HepG2 (cell line): ENCODE results near the gene SNRNP25. TPM values are rescaled to one million over a fixed set of nuclear protein-coding genes. Genes with fewer than 3 reads are reported as not detected.

Source experiments
- ATF7-NPFF ChIP-seq: sonication (generic); formaldehyde crosslinking; IDR thresholded peaks from 2 replicates; pipeline ENCODE4 v1.8.1; 2023; ENCODE audit warnings: mild to moderate bottlenecking, low read depth, missing genetic modification reagents, moderate library complexity
- DMAP1 ChIP-seq: IDR thresholded peaks from 2 replicates; pipeline ENCODE4 v1.6.1; 2016
- ELF4 ChIP-seq: sonication (generic); formaldehyde crosslinking; IDR thresholded peaks from 2 replicates; pipeline ENCODE4 v1.5.0; 2020; ENCODE audit warnings: missing genetic modification reagents, mild to moderate bottlenecking, moderate library complexity, borderline replicate concordance
- HNF4G ChIP-seq, 2 experiments: sonication (generic) in 1 of 2; formaldehyde crosslinking in 1 of 2; IDR thresholded peaks; 2 replicates each; pipeline versions ENCODE4 v1.4.0 to v1.6.1; 2011 to 2020; ENCODE audit warnings: borderline replicate concordance in 2 of 2, low read depth in 2 of 2, mild to moderate bottlenecking in 2 of 2, low read length in 1 of 2, missing genetic modification reagents in 1 of 2, moderate library complexity in 1 of 2
- KLF9 ChIP-seq: IDR thresholded peaks from 2 replicates; pipeline ENCODE4 v1.6.1; 2016; ENCODE audit warnings: low read depth
- LCORL ChIP-seq, 2 experiments: fragments of 450-650 bp in 1 of 2; sonication (generic) in 1 of 2; formaldehyde crosslinking in 1 of 2; IDR thresholded peaks; 2 replicates each; pipeline versions ENCODE4 v1.5.0 to v1.6.1; 2017 to 2020; ENCODE audit warnings: antibody characterized with exemption in 1 of 2, missing genetic modification reagents in 1 of 2
- MTF1 ChIP-seq: sonication (generic); formaldehyde crosslinking; IDR thresholded peaks from 2 replicates; pipeline ENCODE4 v1.5.0; 2020; ENCODE audit warnings: missing genetic modification reagents
- PCBP1 ChIP-seq: fragments of 200-400 bp; formaldehyde crosslinking; IDR thresholded peaks from 2 replicates; pipeline ENCODE4 v1.6.1; 2017; ENCODE audit warnings: mild to moderate bottlenecking, low read depth, low read length, borderline replicate concordance
- SAFB2 ChIP-seq: sonication (generic); formaldehyde crosslinking; IDR thresholded peaks from 2 replicates; pipeline ENCODE4 v1.5.1; 2020; ENCODE audit warnings: missing genetic modification reagents, low read depth, mild to moderate bottlenecking, borderline replicate concordance
- SOX5 ChIP-seq: IDR thresholded peaks from 2 replicates; pipeline ENCODE4 v1.6.1; 2016; ENCODE audit warnings: borderline replicate concordance
- U2AF1 ChIP-seq: fragments of 200-400 bp; formaldehyde crosslinking; optimal IDR thresholded peaks from 2 replicates; pipeline ENCODE3; 2017; ENCODE audit warnings: mild to moderate bottlenecking, low read depth, low read length
- ZMYM2 ChIP-seq: sonication (generic); formaldehyde crosslinking; IDR thresholded peaks from 2 replicates; pipeline ENCODE4 v1.8.0; 2022; ENCODE audit warnings: mild to moderate bottlenecking, missing genetic modification reagents
- ZNF10 ChIP-seq: sonication (generic); formaldehyde crosslinking; IDR thresholded peaks from 2 replicates; pipeline ENCODE4 v1.4.0; 2020; ENCODE audit warnings: mild to moderate bottlenecking, low read depth, missing genetic modification reagents, borderline replicate concordance
- ZNF678 ChIP-seq: sonication (generic); formaldehyde crosslinking; IDR thresholded peaks from 2 replicates; pipeline ENCODE4 v1.4.0; 2020; ENCODE audit warnings: mild to moderate bottlenecking, missing genetic modification reagents
- ZNF746 ChIP-seq: sonication (generic); formaldehyde crosslinking; IDR thresholded peaks from 2 replicates; pipeline ENCODE4 v1.8.0; 2022; ENCODE audit warnings: mild to moderate bottlenecking, missing genetic modification reagents
- ZNF747 ChIP-seq: sonication (generic); formaldehyde crosslinking; IDR thresholded peaks from 2 replicates; pipeline ENCODE4 v1.8.1; 2023; ENCODE audit warnings: missing genetic modification reagents, mild to moderate bottlenecking, borderline replicate concordance
- ZSCAN31 ChIP-seq: sonication (generic); formaldehyde crosslinking; IDR thresholded peaks from 2 replicates; pipeline ENCODE4 v1.5.0; 2020; ENCODE audit warnings: low read depth, mild to moderate bottlenecking, missing genetic modification reagents
- polyA plus RNA-seq, 8 experiments: library from polyadenylated mRNA; depleted of rRNA in 3 of 8; stranded (reverse) in 7 of 8; unstranded in 1 of 8; fragments of >200 nt; fragmentation: Illumina TruSeq in 4 of 8; extraction: Trizol in 4 of 8; gene quantifications; 2 replicates each; pipeline versions ENCODE4 v1.2.1 to v1.2.3, GENCODE V29; 2011 to 2016; ENCODE audit warnings: low read depth in 4 of 8, missing spikeins in 1 of 8, mixed read lengths in 1 of 8; ENCODE audit not compliant: insufficient read depth in 1 of 8
- total RNA-seq, 5 experiments: library from RNA; depleted of rRNA; stranded (reverse); fragments of >200 nt; fragmentation: Illumina TruSeq; extraction: Trizol; gene quantifications; 2 replicates each; pipeline ENCODE4 v1.2.3, GENCODE V29; 2016; ENCODE audit warnings: low read depth in 1 of 5
- TF ChIP-seq, protein P1 (sequence below): sonication (generic); formaldehyde crosslinking; IDR thresholded peaks from 2 replicates; pipeline ENCODE4 v1.4.0; 2020; ENCODE audit warnings: missing genetic modification reagents
- TF ChIP-seq, protein P2 (sequence below): IDR thresholded peaks from 2 replicates; pipeline ENCODE4 v1.6.1; 2016; ENCODE audit warnings: control low read depth
- TF ChIP-seq, protein P3 (sequence below): sonication (generic); formaldehyde crosslinking; IDR thresholded peaks from 2 replicates; pipeline ENCODE4 v1.4.0; 2020; ENCODE audit warnings: missing genetic modification reagents; ENCODE audit errors: not compliant biosample characterization
- TF ChIP-seq, protein P4 (sequence below): sonication (generic); formaldehyde crosslinking; IDR thresholded peaks from 2 replicates; pipeline ENCODE4 v1.5.0; 2020; ENCODE audit warnings: mild to moderate bottlenecking, missing genetic modification reagents

The SNRNP25 gene
- total and polyA plus RNA-seq, 2 of the 13 experiments (the other 11 are each of a cell fraction or from before 2014, with no cell fraction given), result 34.1 to 97.4 TPM

DNA sequence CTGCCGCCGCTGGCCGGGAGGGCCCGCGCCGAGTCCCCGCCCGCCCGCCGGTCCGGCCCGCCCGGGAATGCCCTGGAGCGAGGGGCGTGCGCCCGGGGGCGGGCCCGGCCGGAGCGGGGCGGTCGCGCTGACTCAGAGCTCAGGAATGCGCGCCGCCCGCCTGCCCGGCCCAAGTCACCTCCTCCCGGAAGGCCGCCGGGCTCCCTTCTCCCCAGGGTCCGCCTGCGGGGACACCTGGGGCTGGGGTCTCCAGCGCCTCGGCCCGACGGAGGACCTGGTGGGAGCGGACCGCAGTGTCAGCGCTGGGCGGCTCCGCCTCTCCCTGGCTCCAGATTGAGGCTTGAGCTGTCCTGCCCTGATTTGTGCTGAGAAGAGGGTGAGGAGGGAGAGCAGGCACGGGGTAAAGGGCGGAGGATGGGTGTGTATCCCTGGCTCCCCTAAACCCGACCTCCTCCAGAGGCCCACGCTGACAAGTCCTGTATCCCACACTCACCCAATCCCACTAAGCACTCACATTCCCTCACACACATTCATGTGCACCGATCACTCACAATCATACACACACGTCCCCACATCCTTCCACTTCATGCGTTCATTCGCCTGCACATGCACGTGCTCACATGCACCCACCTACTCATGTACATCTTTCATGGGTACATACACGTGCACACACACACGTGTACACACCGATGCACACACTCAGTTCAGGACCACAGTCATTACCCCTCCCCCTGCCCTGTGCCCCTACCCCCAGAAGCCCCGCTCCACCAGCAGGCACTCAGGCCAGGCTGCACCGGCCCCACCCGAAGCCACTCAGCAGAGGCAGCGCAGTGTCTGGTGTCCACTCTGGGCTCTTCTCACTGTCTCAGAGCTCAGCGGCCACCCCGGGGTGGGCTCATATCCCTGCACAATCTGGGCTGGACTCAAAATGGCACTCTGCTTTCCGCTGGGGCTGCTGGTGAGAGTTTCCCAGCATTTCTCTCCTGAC is 19.2 kb downstream of the SNRNP25 start, which contains the start of gene RHBDF1 (continued):
- TF ChIP-seq SOX5 (CRISPR knock-in tag) (no peak), ZNF747 (CRISPR knock-in tag) (no peak), ZNF746 (CRISPR knock-in tag) (peak; percentile 72; the same call in 1 of the 2 replicates), ZMYM2 (CRISPR knock-in tag) (no peak), ATF7-NPFF (no peak), DMAP1 (CRISPR knock-in tag) (no peak), ELF4 (CRISPR knock-in tag) (no peak), SAFB2 (CRISPR knock-in tag) (no peak), MTF1 (CRISPR knock-in tag) (no peak), U2AF1 (no peak), HNF4G (IDR thresholded peaks at IDR 0.05; ENCODE audit: borderline replicate concordance, low read depth, low read length) (no peak), HNF4G (CRISPR knock-in tag; IDR thresholded peaks at IDR 0.05; ENCODE audit: borderline replicate concordance, low read depth) (no peak), ZNF10 (CRISPR knock-in tag) (no peak), KLF9 (CRISPR knock-in tag) (no peak), ZSCAN31 (CRISPR knock-in tag) (no peak), LCORL (IDR thresholded peaks at IDR 0.05) (no peak), LCORL (CRISPR knock-in tag; IDR thresholded peaks at IDR 0.05) (peak; percentile 55; the same call in 1 of the 2 replicates), PCBP1 (0 out of 2 replicates have a peak, but pooled peaks have one; percentile 53), ZNF678 (no peak)
- TF ChIP-seq, protein P1, sequence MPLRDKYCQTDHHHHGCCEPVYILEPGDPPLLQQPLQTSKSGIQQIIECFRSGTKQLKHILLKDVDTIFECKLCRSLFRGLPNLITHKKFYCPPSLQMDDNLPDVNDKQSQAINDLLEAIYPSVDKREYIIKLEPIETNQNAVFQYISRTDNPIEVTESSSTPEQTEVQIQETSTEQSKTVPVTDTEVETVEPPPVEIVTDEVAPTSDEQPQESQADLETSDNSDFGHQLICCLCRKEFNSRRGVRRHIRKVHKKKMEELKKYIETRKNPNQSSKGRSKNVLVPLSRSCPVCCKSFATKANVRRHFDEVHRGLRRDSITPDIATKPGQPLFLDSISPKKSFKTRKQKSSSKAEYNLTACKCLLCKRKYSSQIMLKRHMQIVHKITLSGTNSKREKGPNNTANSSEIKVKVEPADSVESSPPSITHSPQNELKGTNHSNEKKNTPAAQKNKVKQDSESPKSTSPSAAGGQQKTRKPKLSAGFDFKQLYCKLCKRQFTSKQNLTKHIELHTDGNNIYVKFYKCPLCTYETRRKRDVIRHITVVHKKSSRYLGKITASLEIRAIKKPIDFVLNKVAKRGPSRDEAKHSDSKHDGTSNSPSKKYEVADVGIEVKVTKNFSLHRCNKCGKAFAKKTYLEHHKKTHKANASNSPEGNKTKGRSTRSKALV (CRISPR knock-in tag), result no peak
- TF ChIP-seq, protein P2, sequence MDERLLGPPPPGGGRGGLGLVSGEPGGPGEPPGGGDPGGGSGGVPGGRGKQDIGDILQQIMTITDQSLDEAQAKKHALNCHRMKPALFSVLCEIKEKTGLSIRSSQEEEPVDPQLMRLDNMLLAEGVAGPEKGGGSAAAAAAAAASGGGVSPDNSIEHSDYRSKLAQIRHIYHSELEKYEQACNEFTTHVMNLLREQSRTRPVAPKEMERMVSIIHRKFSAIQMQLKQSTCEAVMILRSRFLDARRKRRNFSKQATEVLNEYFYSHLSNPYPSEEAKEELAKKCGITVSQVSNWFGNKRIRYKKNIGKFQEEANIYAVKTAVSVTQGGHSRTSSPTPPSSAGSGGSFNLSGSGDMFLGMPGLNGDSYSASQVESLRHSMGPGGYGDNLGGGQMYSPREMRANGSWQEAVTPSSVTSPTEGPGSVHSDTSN (CRISPR knock-in tag), result no peak
- TF ChIP-seq, protein P3, sequence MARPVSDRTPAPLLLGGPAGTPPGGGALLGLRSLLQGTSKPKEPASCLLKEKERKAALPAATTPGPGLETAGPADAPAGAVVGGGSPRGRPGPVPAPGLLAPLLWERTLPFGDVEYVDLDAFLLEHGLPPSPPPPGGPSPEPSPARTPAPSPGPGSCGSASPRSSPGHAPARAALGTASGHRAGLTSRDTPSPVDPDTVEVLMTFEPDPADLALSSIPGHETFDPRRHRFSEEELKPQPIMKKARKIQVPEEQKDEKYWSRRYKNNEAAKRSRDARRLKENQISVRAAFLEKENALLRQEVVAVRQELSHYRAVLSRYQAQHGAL (CRISPR knock-in tag), result no peak
- TF ChIP-seq, protein P4, sequence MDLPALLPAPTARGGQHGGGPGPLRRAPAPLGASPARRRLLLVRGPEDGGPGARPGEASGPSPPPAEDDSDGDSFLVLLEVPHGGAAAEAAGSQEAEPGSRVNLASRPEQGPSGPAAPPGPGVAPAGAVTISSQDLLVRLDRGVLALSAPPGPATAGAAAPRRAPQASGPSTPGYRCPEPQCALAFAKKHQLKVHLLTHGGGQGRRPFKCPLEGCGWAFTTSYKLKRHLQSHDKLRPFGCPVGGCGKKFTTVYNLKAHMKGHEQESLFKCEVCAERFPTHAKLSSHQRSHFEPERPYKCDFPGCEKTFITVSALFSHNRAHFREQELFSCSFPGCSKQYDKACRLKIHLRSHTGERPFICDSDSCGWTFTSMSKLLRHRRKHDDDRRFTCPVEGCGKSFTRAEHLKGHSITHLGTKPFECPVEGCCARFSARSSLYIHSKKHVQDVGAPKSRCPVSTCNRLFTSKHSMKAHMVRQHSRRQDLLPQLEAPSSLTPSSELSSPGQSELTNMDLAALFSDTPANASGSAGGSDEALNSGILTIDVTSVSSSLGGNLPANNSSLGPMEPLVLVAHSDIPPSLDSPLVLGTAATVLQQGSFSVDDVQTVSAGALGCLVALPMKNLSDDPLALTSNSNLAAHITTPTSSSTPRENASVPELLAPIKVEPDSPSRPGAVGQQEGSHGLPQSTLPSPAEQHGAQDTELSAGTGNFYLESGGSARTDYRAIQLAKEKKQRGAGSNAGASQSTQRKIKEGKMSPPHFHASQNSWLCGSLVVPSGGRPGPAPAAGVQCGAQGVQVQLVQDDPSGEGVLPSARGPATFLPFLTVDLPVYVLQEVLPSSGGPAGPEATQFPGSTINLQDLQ (CRISPR knock-in tag), result no peak
